HepG2 (cell line): ENCODE data around the gene PLXND1. TPM values are rescaled to one million over a fixed set of nuclear protein-coding genes. Genes with fewer than 3 reads are reported as not detected.

Experiments used
- KMT2B ChIP-seq: IDR thresholded peaks from 2 replicates; pipeline ENCODE4 v1.6.1; 2016; ENCODE audit warnings: missing genetic modification reagents, missing compliant biosample characterization
- NCOA1 ChIP-seq: sonication (generic); formaldehyde crosslinking; IDR thresholded peaks from 2 replicates; pipeline ENCODE4 v1.9.0; 2021; ENCODE audit warnings: missing genetic modification reagents
- NFYC ChIP-seq: IDR thresholded peaks from 2 replicates; pipeline ENCODE4 v1.6.1; 2016; ENCODE audit warnings: missing genetic modification reagents, missing compliant biosample characterization
- PAF1 ChIP-seq: IDR thresholded peaks from 2 replicates; pipeline ENCODE4 v1.6.1; 2016; ENCODE audit warnings: missing genetic modification reagents, missing compliant biosample characterization
- PAX8 ChIP-seq: sonication (generic); formaldehyde crosslinking; IDR thresholded peaks from 2 replicates; pipeline ENCODE4 v1.8.0; 2022; ENCODE audit warnings: mild to moderate bottlenecking, missing genetic modification reagents, borderline replicate concordance
- SIN3A ChIP-seq: IDR thresholded peaks from 2 replicates; pipeline ENCODE4 v1.6.1; 2011; ENCODE audit warnings: low read depth, mild to moderate bottlenecking, control low read depth, low read length, borderline replicate concordance
- SNAPC2 ChIP-seq: sonication (generic); formaldehyde crosslinking; IDR thresholded peaks from 2 replicates; pipeline ENCODE4 v1.8.1; 2022; ENCODE audit warnings: mild to moderate bottlenecking, missing genetic modification reagents
- SOX5 ChIP-seq: IDR thresholded peaks from 2 replicates; pipeline ENCODE4 v1.6.1; 2016; ENCODE audit warnings: borderline replicate concordance
- TEAD2 ChIP-seq: sonication (generic); formaldehyde crosslinking; IDR thresholded peaks from 2 replicates; pipeline ENCODE4 v1.9.0; 2021; ENCODE audit warnings: missing genetic modification reagents
- ZNF343 ChIP-seq: sonication (generic); formaldehyde crosslinking; IDR thresholded peaks from 2 replicates; pipeline ENCODE4 v1.4.0; 2020; ENCODE audit warnings: mild to moderate bottlenecking, missing genetic modification reagents
- ZNF501 ChIP-seq: sonication (generic); formaldehyde crosslinking; IDR thresholded peaks from 2 replicates; pipeline ENCODE4 v1.5.1; 2020; ENCODE audit warnings: mild to moderate bottlenecking, moderate library complexity, missing genetic modification reagents
- ZNF703 ChIP-seq: sonication (generic); formaldehyde crosslinking; IDR thresholded peaks from 2 replicates; pipeline ENCODE4 v1.5.1; 2020; ENCODE audit warnings: missing genetic modification reagents, mild to moderate bottlenecking, moderate library complexity, borderline replicate concordance
- ZNF775 ChIP-seq: sonication (generic); formaldehyde crosslinking; IDR thresholded peaks from 2 replicates; pipeline ENCODE4 v1.4.0; 2020; ENCODE audit warnings: missing genetic modification reagents, mild to moderate bottlenecking, moderate library complexity, borderline replicate concordance
- polyA plus RNA-seq, 8 experiments: library from polyadenylated mRNA; depleted of rRNA in 3 of 8; stranded (reverse) in 7 of 8; unstranded in 1 of 8; fragments of >200 nt; fragmentation: Illumina TruSeq in 4 of 8; extraction: Trizol in 4 of 8; gene quantifications; 2 replicates each; pipeline versions ENCODE4 v1.2.1 to v1.2.3, GENCODE V29; 2011 to 2016; ENCODE audit warnings: low read depth in 4 of 8, missing spikeins in 1 of 8, mixed read lengths in 1 of 8; ENCODE audit not compliant: insufficient read depth in 1 of 8
- total RNA-seq, 5 experiments: library from RNA; depleted of rRNA; stranded (reverse); fragments of >200 nt; fragmentation: Illumina TruSeq; extraction: Trizol; gene quantifications; 2 replicates each; pipeline ENCODE4 v1.2.3, GENCODE V29; 2016; ENCODE audit warnings: low read depth in 1 of 5
- TF ChIP-seq, protein P1 (sequence below): conservative IDR thresholded peaks from 2 replicates; pipeline ENCODE4 v1.6.1; 2018; ENCODE audit warnings: missing genetic modification reagents
- TF ChIP-seq, protein P2 (sequence below): IDR thresholded peaks from 2 replicates; pipeline ENCODE4 v1.6.1; 2016; ENCODE audit warnings: low read depth, missing genetic modification reagents, missing compliant biosample characterization
- TF ChIP-seq, protein P3 (sequence below): sonication (generic); formaldehyde crosslinking; IDR thresholded peaks from 2 replicates; pipeline ENCODE4 v1.4.0; 2020; ENCODE audit warnings: missing genetic modification reagents
- TF ChIP-seq, protein P4 (sequence below): fragments of 450-650 bp; IDR thresholded peaks from 2 replicates; pipeline ENCODE4 v1.6.1; 2017

The PLXND1 gene
- total and polyA plus RNA-seq, 2 of the 13 experiments (the other 11 are each of a cell fraction or from before 2014, with no cell fraction given): 15.9 to 42.0 TPM

DNA sequence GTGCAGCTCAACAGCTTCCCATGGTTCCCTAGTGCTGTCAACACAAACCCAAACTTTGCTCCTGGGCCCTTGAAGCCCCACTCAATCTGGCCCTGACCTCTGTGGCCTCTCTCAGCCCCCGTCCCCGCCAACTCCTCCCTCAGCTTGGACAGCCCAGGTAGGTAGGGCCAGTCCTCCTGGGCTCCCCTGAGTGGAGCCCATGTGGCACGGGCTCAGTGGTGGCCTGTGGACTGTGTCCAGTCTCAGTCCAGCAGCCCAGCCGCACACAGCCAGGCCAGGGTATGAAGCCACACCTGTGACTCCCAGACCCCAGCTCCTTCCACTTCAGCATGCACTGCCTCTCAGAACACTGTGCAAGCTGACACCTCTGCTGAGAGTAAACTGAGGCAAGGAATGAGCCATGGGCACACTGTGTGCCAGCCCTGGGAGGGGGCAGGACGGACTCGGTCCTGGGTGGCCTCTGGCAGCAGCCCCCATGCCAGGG lies 11.5 kb downstream of the PLXND1 start (continued):
- 0 out of 2 replicates have a peak, but pooled peaks have one; percentile 63 for TF ChIP-seq ZNF775 (CRISPR knock-in tag)
- TF ChIP-seq, protein P1, sequence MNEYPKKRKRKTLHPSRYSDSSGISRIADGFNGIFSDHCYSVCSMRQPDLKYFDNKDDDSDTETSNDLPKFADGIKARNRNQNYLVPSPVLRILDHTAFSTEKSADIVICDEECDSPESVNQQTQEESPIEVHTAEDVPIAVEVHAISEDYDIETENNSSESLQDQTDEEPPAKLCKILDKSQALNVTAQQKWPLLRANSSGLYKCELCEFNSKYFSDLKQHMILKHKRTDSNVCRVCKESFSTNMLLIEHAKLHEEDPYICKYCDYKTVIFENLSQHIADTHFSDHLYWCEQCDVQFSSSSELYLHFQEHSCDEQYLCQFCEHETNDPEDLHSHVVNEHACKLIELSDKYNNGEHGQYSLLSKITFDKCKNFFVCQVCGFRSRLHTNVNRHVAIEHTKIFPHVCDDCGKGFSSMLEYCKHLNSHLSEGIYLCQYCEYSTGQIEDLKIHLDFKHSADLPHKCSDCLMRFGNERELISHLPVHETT (CRISPR knock-in tag): no peak
- TF ChIP-seq, protein P2, sequence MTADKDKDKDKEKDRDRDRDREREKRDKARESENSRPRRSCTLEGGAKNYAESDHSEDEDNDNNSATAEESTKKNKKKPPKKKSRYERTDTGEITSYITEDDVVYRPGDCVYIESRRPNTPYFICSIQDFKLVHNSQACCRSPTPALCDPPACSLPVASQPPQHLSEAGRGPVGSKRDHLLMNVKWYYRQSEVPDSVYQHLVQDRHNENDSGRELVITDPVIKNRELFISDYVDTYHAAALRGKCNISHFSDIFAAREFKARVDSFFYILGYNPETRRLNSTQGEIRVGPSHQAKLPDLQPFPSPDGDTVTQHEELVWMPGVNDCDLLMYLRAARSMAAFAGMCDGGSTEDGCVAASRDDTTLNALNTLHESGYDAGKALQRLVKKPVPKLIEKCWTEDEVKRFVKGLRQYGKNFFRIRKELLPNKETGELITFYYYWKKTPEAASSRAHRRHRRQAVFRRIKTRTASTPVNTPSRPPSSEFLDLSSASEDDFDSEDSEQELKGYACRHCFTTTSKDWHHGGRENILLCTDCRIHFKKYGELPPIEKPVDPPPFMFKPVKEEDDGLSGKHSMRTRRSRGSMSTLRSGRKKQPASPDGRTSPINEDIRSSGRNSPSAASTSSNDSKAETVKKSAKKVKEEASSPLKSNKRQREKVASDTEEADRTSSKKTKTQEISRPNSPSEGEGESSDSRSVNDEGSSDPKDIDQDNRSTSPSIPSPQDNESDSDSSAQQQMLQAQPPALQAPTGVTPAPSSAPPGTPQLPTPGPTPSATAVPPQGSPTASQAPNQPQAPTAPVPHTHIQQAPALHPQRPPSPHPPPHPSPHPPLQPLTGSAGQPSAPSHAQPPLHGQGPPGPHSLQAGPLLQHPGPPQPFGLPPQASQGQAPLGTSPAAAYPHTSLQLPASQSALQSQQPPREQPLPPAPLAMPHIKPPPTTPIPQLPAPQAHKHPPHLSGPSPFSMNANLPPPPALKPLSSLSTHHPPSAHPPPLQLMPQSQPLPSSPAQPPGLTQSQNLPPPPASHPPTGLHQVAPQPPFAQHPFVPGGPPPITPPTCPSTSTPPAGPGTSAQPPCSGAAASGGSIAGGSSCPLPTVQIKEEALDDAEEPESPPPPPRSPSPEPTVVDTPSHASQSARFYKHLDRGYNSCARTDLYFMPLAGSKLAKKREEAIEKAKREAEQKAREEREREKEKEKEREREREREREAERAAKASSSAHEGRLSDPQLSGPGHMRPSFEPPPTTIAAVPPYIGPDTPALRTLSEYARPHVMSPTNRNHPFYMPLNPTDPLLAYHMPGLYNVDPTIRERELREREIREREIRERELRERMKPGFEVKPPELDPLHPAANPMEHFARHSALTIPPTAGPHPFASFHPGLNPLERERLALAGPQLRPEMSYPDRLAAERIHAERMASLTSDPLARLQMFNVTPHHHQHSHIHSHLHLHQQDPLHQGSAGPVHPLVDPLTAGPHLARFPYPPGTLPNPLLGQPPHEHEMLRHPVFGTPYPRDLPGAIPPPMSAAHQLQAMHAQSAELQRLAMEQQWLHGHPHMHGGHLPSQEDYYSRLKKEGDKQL (CRISPR knock-in tag): 0 out of 2 replicates have a peak, but pooled peaks have one; percentile 22
- peak; percentile 35; the same call in 1 of the 2 replicates for TF ChIP-seq NFYC (CRISPR knock-in tag)
- no peak for TF ChIP-seq TEAD2
- TF ChIP-seq SNAPC2: peak; percentile 34; the same call in 1 of the 2 replicates
- TF ChIP-seq SIN3A: no peak
- TF ChIP-seq, protein P3, sequence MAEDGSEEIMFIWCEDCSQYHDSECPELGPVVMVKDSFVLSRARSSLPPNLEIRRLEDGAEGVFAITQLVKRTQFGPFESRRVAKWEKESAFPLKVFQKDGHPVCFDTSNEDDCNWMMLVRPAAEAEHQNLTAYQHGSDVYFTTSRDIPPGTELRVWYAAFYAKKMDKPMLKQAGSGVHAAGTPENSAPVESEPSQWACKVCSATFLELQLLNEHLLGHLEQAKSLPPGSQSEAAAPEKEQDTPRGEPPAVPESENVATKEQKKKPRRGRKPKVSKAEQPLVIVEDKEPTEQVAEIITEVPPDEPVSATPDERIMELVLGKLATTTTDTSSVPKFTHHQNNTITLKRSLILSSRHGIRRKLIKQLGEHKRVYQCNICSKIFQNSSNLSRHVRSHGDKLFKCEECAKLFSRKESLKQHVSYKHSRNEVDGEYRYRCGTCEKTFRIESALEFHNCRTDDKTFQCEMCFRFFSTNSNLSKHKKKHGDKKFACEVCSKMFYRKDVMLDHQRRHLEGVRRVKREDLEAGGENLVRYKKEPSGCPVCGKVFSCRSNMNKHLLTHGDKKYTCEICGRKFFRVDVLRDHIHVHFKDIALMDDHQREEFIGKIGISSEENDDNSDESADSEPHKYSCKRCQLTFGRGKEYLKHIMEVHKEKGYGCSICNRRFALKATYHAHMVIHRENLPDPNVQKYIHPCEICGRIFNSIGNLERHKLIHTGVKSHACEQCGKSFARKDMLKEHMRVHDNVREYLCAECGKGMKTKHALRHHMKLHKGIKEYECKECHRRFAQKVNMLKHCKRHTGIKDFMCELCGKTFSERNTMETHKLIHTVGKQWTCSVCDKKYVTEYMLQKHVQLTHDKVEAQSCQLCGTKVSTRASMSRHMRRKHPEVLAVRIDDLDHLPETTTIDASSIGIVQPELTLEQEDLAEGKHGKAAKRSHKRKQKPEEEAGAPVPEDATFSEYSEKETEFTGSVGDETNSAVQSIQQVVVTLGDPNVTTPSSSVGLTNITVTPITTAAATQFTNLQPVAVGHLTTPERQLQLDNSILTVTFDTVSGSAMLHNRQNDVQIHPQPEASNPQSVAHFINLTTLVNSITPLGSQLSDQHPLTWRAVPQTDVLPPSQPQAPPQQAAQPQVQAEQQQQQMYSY (CRISPR knock-in tag): peak; percentile 36; the same call in 1 of the 2 replicates
- TF ChIP-seq, protein P4, sequence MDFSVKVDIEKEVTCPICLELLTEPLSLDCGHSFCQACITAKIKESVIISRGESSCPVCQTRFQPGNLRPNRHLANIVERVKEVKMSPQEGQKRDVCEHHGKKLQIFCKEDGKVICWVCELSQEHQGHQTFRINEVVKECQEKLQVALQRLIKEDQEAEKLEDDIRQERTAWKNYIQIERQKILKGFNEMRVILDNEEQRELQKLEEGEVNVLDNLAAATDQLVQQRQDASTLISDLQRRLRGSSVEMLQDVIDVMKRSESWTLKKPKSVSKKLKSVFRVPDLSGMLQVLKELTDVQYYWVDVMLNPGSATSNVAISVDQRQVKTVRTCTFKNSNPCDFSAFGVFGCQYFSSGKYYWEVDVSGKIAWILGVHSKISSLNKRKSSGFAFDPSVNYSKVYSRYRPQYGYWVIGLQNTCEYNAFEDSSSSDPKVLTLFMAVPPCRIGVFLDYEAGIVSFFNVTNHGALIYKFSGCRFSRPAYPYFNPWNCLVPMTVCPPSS: no peak
- peak; percentile 71; the same call in 1 of the 2 replicates for TF ChIP-seq SOX5 (CRISPR knock-in tag)
- no peak for TF ChIP-seq ZNF501 (CRISPR knock-in tag)
- 0 out of 2 replicates have a peak, but pooled peaks have one; percentile 47 for TF ChIP-seq PAX8 (CRISPR knock-in tag)
- TF ChIP-seq ZNF343 (CRISPR knock-in tag): 0 out of 2 replicates have a peak, but pooled peaks have one; percentile 60
- no peak for TF ChIP-seq PAF1 (CRISPR knock-in tag)
- no peak for TF ChIP-seq ZNF703
- TF ChIP-seq KMT2B: no peak
- TF ChIP-seq NCOA1 (CRISPR knock-in tag): peak; percentile 91
